Heart right ventricle (tissue), 16 donors: ENCODE data around the gene ZNF136. TPM values are rescaled to one million over a fixed set of nuclear protein-coding genes. Genes with fewer than 3 reads are reported as not detected.

Source experiments
- ATAC-seq, 8 donors: fragments of 200-7000 bp; cut with Tn5 transposase; one replicate each; pipeline ENCODE4 v1.9.1; 2020; ENCODE audit warnings: mild to moderate bottlenecking in 8 of 8, moderate library complexity in 8 of 8, moderate number of reproducible peaks in 1 of 8
- DNase-seq, 2 donors: peaks; one replicate each; pipeline ENCODE4 v3.0.0-alpha.2; 2020
- H3K27ac ChIP-seq, 10 donors: fragments of 200-600 bp; sonication (generic) in 2 of 10; one replicate each; pipeline versions ENCODE4 v1.5.0 to v1.8.0; 2020 to 2022; ENCODE audit warnings: mild to moderate bottlenecking in 3 of 10
- H3K27me3 ChIP-seq, 7 donors: fragments of 200-600 bp; one replicate each; pipeline ENCODE4 v1.8.0; 2021 to 2022; ENCODE audit warnings: mild to moderate bottlenecking in 2 of 7
- H3K36me3 ChIP-seq, 9 donors: fragments of 200-600 bp; sonication (generic) in 1 of 9; one replicate each; pipeline versions ENCODE4 v1.5.0 to v1.8.0; 2020 to 2022; ENCODE audit warnings: mild to moderate bottlenecking in 2 of 9
- H3K4me1 ChIP-seq, 9 donors: fragments of 200-600 bp; sonication (generic) in 1 of 9; one replicate each; pipeline versions ENCODE4 v1.5.0 to v1.8.0; 2020 to 2022; ENCODE audit warnings: mild to moderate bottlenecking in 4 of 9
- H3K4me3 ChIP-seq, 10 donors: fragments of 200-600 bp; sonication (generic) in 2 of 10; one replicate each; pipeline versions ENCODE4 v1.5.0 to v1.8.0; 2020 to 2022; ENCODE audit warnings: mild to moderate bottlenecking in 7 of 10, moderate library complexity in 2 of 10
- H3K9me3 ChIP-seq, 11 donors: fragments of 200-600 bp in 10 of 11; sonication (generic) in 2 of 11; one replicate each; pipeline versions ENCODE4 v1.5.0 to v1.8.0; 2013 to 2022; ENCODE audit warnings: mild to moderate bottlenecking in 2 of 11, control low read depth in 1 of 11, moderate library complexity in 1 of 11
- WGBS, 2 donors: extraction: QIAGEN DNeasy Blood & Tissue Kit; methylation state at CpG; one replicate each; pipeline ENCODE4 v1.1.7; 2013; ENCODE audit warnings: inconsistent platforms in 1 of 2; 5-methylcytosine and 5-hydroxymethylcytosine counted together
- intact Hi-C, 10 donors: fragments of 100-400 bp; cut with DNase I; formaldehyde crosslinking; loops; one replicate each; pipeline versions ENCODE4 v1.11.1 to v1.14.2; 2022
- polyA plus RNA-seq, 2 donors: library from polyadenylated mRNA; stranded (reverse); fragments of 200-250 nt; gene quantifications; one replicate each; pipeline ENCODE4 v1.2.3, GENCODE V29; 2013
- total RNA-seq, 10 donors: library from RNA; stranded (reverse); fragmentation: NEBNext Ultra II Directional in 3 of 10; extraction: Animal tissue kit (Norgen Biotek cat#: 25700) in 3 of 10; gene quantifications; one replicate each; pipeline versions ENCODE4 v1.2.1 to v1.2.4, GENCODE V29; 2021 to 2023
- TF ChIP-seq, protein P1 (sequence below), 9 donors: fragments of 200-600 bp; sonication (generic) in 2 of 9; IDR thresholded peaks; one replicate each; pipeline versions ENCODE4 v1.5.0 to v1.8.0; 2021 to 2022; ENCODE audit warnings: antibody characterized with exemption in 9 of 9, mild to moderate bottlenecking in 5 of 9, moderate library complexity in 1 of 9
- donor health status: Arrhythmogenic right ventricular cardiomyopathy.
- donor health status: ischemic (EF 13 %, LVEDD 7.1; RV severe dilation, severe dysfunction).
- donor health status: healthy with polysubstance abuse.
- donor health status: DM: no; HTN: yes; CAD: no.
- donor health status: DM: no; HTN: no; CAD: no.
- donor health status: ischemic (EF 25% LVEDD 6.9; RV normal size, moderate dysfunction).
- donor health status: ischemic (EF 25% LVEDD 5.7; RV mildly dilated, moderate dysfunction).
- donor health status: healthy.
- donor health status: DM: yes; HTN: yes; CAD: no.
- donor health status: Ischemic cardiomyopathy.
- donor health status: ischemic (EF 35%, LVEDD 5.7; RV mildly dilated, moderate dysfunction).
- donor health status: nonischemic (EF 11% LVEDD 7.7; RV severe dilation, severe dysfunction).
- donor health status: DM: yes; HTN: yes; CAD: no.
- donor health status: PGD.
- donor health status: ischemic (EF 29% LVEDD 5.4; RV normal size, mild dysfunction).
- donor health status: nonischemic (EF 23%, LVEDD 6.1; RV moderate dilation, normal function).

Gene ZNF136
- total and polyA plus RNA-seq, 12 donors = 2.0 to 7.1 (median 4.5) TPM

DNA sequence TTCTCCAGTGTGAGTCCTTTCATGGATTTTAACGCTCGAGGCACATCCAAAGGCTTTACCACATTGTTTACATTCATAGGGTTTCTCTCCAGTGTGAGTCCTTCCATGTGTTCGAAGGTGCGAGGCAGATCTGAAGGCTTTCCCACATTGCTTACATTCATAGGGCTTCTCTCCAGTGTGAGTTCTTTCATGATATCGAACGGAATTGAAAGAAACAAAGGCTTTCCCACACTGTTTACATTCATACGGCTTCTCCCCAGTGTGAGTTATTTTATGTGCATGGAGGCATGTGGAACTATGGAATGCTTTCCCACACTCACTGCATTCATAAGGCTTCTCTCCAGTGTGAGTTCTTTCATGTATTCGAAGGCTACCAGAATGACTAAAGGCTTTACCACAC lies 17.5 kb upstream of the ZNF136 start:
- intact Hi-C loops = loop anchor here in 2 of 10 donors (5.0 to 10.0 kb wide), 3 partner anchors 91 to 263 kb away; partner anchors contain the start of genes ZNF69 (in 1 of the 2) and ZNF878 (in 1 of the 2)
- 96 to 97% methylated on average over 8 of the region's 8 CpGs for WGBS, 2 donors
- no peak for DNase-seq
- peaks cover 0 to 12% (median 10%) of the 10 kb centered on the region in 9 donors for H3K4me1 ChIP-seq
- H3K27ac ChIP-seq = no peak overlapping the region
- ATAC-seq = no peak
- H3K27me3 ChIP-seq = no peaks in the 10 kb centered on the region
- no peak overlapping the region for H3K4me3 ChIP-seq
- peaks cover 0 to 59% (median 29%) of the 10 kb centered on the region in 9 donors for H3K36me3 ChIP-seq
- H3K9me3 ChIP-seq = peaks cover 0 to 30% (median 0%) of the 10 kb centered on the region in 11 donors
- TF ChIP-seq, protein P1, sequence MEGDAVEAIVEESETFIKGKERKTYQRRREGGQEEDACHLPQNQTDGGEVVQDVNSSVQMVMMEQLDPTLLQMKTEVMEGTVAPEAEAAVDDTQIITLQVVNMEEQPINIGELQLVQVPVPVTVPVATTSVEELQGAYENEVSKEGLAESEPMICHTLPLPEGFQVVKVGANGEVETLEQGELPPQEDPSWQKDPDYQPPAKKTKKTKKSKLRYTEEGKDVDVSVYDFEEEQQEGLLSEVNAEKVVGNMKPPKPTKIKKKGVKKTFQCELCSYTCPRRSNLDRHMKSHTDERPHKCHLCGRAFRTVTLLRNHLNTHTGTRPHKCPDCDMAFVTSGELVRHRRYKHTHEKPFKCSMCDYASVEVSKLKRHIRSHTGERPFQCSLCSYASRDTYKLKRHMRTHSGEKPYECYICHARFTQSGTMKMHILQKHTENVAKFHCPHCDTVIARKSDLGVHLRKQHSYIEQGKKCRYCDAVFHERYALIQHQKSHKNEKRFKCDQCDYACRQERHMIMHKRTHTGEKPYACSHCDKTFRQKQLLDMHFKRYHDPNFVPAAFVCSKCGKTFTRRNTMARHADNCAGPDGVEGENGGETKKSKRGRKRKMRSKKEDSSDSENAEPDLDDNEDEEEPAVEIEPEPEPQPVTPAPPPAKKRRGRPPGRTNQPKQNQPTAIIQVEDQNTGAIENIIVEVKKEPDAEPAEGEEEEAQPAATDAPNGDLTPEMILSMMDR (IDR thresholded peaks at IDR 0.05) = no peak

DNA sequence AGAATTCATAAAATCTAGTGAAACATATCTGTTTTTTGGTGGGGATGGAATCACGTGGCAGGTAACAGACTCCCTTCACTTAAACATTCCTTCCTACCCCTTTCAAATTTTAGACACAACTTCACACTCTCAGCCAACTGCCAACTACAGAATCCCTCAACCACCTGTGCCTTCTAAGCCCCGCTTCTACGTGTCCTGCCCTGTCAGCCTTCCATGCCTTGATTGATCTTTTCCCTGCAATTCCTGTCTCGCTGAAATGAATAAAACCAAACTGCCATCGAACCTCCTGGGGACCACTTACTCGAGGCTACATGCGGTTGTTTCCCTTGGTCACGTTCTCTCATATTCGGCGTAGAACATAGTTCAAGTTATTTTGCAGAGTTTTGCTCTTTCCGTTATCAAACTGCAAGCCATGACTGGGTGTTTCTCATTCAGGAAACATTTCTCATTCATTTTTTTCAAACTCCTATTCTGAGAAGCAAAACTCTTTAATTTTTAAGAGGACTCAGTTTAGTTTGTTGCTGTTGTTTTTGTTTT lies 7.5 kb upstream of the ZNF136 start:
- no peaks in the 10 kb centered on the region for H3K9me3 ChIP-seq
- peaks cover 0 to 34% (median 4%) of the 10 kb centered on the region in 9 donors for H3K36me3 ChIP-seq
- 20 to 21% methylated on average over 11 of the region's 11 CpGs for WGBS, 2 donors
- H3K27ac ChIP-seq = peak overlapping the region in 9 of 10 donors; percentile 72 to 89 (median 85)
- no peaks in the 10 kb centered on the region for H3K27me3 ChIP-seq
- ATAC-seq = no peak
- intact Hi-C loops = no loop called here
- peak overlapping the region; percentile 57 to 99 (median 90) for H3K4me3 ChIP-seq
- TF ChIP-seq, protein P1 (IDR thresholded peaks at IDR 0.05) = no peak
- H3K4me1 ChIP-seq = peaks cover 0 to 23% (median 14%) of the 10 kb centered on the region in 9 donors
- DNase-seq = no peak

DNA sequence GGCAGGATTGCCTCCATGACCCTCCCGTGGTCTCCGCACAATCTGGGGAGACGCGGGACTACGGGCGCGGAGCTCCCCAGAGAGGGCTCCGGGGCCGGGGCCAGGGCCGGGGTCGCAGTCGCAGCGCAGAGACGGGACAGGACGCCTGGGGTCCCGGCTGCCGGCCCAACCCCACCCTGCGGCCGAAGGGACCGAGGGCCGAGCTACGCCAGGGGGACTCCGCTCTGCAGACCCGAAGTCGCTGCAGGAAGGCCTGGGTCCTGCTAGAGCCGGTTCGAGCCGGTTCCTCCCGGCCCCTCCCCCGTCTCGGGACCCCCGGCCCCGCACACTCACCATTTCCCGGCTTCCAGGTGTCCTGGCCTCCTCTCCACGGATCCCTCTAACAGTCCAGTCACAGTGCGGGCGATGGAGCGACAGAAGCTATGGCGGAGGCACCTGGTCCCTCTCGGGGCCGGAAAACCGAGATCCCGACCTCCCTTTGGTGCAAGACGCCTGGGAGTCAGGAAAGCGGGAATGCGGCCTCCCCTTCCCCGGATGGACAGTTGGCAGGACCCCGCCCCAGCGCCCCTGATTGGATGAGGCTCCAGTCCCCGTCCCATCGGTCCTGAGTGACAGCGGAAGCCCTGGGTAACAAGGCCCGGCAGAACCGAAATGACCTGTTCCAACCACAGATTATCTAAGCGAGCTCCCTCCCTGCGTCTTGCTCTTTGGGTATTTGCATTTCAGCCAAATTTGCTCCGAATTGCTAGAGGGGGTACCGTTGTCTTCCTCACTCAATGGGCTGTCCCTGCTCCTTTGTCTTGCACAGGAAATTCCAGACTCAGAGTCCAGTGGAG lies 6.5 kb upstream of the ZNF136 start, which contains the start of gene ZNF625:
TSS of gene ZNF625 (minus strand) at position 512 of the 836 bp plus-strand sequence. CDS start at position 336, 176 bp downstream.
- peak; percentile 88 to 92 for DNase-seq
- peak; percentile 95 to 99 (median 98) for ATAC-seq
- Histone ChIP-seq H3K36me3 (peaks cover 0 to 24% (median 4%) of the 10 kb centered on the region in 9 donors), H3K4me1 (peaks cover 0 to 23% (median 14%) of the 10 kb centered on the region in 9 donors), H3K27me3 (no peaks in the 10 kb centered on the region), H3K9me3 (no peaks in the 10 kb centered on the region), H3K4me3 (peak within 1 kb of the TSS; percentile 57 to 99 (median 90)), H3K27ac (peak within 1 kb of the TSS; percentile 68 to 89 (median 84))
- TF ChIP-seq, protein P1 (IDR thresholded peaks at IDR 0.05) = no peak
- WGBS, 2 donors = 0 to 1% methylated on average over 57 to 58 of the region's 58 CpGs
- intact Hi-C loops = no loop called here

- peaks cover 6 to 39% (median 32%) of the 10 kb centered on the region in 9 donors for H3K4me1 ChIP-seq
- DNase-seq (no peak), ATAC-seq (no peak)
- no peaks in the 10 kb centered on the region for H3K27me3 ChIP-seq
- WGBS, 2 donors = 94% methylated on average over 25 of the region's 25 CpGs
- H3K4me3 ChIP-seq = no peak overlapping the region
- intact Hi-C loops = no loop called here
- TF ChIP-seq, protein P1 (IDR thresholded peaks at IDR 0.05) = no peak
- peaks cover 0 to 4% (median 0%) of the 10 kb centered on the region in 9 donors for H3K36me3 ChIP-seq
- H3K9me3 ChIP-seq = no peaks in the 10 kb centered on the region
- no peak overlapping the region for H3K27ac ChIP-seq
Observed at GRCh38 chr19:12159773-12160414, 3.0 kb upstream of the ZNF136 start.
